ENCODE results near the gene LEFTY2.

DNA sequence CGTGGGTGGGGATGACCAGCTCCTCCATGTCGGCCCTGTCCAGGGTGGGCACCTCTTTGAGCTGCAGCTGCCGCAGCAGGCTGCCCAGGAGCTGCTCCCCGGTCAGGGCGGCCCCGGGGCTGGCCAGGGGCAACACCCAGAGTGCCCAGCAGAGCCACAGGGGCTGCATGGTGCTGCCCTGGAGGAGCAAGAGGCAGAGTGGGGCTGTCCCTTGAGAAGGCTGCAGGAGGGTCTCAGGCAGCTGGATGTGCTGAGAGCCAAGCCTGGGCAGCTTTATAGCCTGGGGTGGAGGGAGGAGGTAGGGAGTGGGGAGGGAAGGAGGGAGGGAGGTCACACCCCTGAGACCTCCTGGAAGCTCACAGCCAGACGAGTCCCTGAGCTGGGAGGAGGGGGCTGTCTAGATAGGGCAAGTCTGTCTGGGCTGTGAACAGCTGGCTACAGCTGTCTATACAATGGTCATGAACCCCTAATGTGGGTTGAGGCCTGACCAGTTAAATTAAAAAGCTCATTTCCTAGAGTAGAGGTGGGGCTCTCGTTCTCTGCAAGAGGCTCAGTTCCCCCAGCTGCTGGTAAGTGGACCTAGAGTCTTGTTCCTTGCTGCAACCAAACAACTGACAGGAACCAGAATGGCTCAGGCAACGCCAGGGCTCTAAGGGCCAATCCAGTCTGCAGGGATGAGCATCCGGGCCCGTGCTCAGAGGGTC lies 52.0 kb downstream of the LEFTY2 start, which contains the start of gene LEFTY1:
- TF ChIP-seq CTCF (IDR thresholded peaks at IDR 0.05) (no peak), EZH2 (IDR thresholded peaks at IDR 0.05; ENCODE audit: borderline replicate concordance, insufficient read depth, low read depth, low read length, poor library complexity, severe bottlenecking) (no peak)
